Epithelial cell of proximal tubule (primary cell): Measurements from ENCODE around the gene PPARA. TPM values are rescaled to one million over a fixed set of nuclear protein-coding genes. Genes with fewer than 3 reads are reported as not detected.

Source experiments
- DNase-seq: peaks from one replicate; pipeline ENCODE4 v3.0.0-alpha.2; 2011; ENCODE audit warnings: low read depth
- H3K4me3 ChIP-seq: 2 replicates; pipeline ENCODE4 v1.5.1; 2011; ENCODE audit warnings: low read depth, mild to moderate bottlenecking, low read length
- total RNA-seq: library from RNA; depleted of rRNA; stranded (reverse); fragments of >200 nt; gene quantifications from 2 replicates; pipeline ENCODE4 v1.2.3, GENCODE V29; 2015
- TF ChIP-seq, protein P1 (sequence below): conservative IDR thresholded peaks from 2 replicates; pipeline ENCODE4 v1.5.1; 2012; ENCODE audit warnings: low read depth, mild to moderate bottlenecking, low read length

Gene PPARA
- total RNA-seq, 1 donor from 2014 or later, result 18.5 TPM

DNA sequence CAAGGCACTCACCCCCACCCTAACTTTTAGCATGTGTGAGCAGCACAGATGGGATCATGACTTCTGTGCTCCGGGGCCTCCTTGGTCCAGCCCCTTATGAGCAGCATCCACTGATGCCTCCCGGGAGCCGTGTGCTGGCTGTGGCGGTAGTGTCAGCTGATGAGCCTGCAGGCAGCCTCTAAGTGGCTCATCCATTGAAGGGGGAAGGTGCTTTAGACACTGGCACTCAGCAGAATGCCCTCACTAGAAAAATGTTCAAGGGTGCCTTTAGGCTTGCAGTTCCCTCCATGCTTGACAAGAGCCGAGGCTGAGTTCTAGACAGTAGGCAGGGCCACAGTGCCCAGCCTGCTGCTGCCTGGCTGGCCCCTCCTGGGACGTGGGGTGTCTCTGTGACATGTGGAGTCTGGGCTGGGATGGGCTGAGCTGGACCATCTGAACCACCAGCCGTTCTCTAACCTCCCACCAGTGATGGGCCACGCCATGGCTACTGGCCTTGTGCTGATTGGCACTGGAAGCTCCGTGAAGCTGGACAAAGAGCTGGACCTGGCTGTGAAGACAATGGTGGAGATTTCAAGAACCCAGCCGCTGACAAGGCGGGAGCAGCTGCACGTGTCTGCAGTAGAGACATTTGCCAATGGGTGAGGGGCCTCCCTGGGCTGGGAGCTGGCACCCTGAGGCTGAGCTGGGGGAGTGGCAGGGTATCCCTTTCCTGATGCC lies 123.3 kb downstream of the PPARA start:
- no peak overlapping the region for H3K4me3 ChIP-seq
- TF ChIP-seq, protein P1, sequence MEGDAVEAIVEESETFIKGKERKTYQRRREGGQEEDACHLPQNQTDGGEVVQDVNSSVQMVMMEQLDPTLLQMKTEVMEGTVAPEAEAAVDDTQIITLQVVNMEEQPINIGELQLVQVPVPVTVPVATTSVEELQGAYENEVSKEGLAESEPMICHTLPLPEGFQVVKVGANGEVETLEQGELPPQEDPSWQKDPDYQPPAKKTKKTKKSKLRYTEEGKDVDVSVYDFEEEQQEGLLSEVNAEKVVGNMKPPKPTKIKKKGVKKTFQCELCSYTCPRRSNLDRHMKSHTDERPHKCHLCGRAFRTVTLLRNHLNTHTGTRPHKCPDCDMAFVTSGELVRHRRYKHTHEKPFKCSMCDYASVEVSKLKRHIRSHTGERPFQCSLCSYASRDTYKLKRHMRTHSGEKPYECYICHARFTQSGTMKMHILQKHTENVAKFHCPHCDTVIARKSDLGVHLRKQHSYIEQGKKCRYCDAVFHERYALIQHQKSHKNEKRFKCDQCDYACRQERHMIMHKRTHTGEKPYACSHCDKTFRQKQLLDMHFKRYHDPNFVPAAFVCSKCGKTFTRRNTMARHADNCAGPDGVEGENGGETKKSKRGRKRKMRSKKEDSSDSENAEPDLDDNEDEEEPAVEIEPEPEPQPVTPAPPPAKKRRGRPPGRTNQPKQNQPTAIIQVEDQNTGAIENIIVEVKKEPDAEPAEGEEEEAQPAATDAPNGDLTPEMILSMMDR, result no peak
- DNase-seq, result no peak

DNA sequence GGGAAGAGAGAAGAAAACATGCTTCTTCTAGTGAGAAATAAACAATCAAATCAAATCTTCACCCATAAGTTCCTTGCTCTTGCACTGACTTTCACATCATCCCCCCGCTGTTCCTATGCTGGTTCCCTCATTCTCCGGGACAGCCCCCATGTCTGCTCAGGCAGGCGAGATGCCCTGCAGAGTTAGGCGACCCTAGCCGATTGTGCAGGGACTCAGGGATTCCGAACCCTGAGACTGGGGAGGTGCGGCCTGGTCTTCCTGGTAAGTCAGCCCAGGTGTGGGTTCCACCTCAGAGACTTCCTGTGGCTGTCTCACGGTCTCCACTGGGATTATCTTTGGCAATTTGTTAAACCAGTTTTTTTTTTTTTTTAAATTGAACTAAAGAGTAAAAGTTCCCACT lies 124.1 kb downstream of the PPARA start:
- no peak overlapping the region for H3K4me3 ChIP-seq
- no peak for DNase-seq
- TF ChIP-seq, protein P1, result no peak

DNA sequence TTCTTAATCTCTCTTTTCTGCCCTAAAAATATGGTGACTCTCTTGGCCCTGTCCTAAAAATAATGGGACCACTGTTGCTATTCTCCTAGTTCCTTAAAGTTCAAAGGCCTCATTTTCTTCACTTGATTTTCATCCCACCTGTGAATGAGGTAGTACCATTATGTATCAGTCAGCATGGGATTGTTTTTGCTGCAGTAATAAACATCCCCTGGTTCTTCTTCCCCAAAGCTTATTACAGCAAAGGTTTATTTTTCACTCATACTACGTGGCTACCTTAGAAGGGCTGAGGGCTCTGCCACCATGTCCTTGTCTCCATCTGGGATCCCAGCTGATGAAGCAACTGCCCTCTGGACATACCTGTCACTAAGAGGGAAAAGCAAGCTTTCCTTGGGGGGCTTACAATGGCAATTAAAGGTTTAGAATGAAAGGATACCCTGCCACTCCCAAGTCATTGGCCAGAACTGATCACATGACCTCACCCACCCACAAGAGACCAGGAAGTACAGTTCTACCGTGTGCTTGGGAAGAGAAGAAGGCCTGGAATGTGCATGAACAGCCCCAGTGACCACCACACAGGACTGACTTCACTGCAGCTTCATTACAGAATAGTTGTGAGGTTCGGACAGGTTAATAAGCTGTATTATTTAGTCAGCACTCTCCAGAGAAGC lies 125.3 kb downstream of the PPARA start:
- DNase-seq, result no peak
- TF ChIP-seq, protein P1, result no peak
- H3K4me3 ChIP-seq, result no peak overlapping the region

DNA sequence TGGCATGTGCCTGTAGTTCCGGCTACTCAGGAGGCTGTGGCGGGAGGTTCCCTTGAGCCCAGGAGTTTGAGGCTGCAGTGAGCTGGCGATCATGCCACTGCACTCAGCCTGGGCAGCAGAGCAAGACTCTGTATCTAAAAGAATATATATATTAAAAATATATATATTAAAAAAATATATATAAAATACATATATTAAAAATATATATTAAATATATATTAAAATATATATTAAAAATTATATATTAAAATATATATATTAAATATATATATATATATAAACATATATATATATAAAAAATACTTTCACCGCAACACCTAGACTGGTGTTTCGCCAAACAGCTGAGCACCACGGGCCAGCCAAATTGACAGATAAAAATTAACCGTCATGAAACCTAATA lies 126.2 kb downstream of the PPARA start:
- H3K4me3 ChIP-seq, result no peak overlapping the region
- DNase-seq, result no peak
- TF ChIP-seq, protein P1, result no peak

DNA sequence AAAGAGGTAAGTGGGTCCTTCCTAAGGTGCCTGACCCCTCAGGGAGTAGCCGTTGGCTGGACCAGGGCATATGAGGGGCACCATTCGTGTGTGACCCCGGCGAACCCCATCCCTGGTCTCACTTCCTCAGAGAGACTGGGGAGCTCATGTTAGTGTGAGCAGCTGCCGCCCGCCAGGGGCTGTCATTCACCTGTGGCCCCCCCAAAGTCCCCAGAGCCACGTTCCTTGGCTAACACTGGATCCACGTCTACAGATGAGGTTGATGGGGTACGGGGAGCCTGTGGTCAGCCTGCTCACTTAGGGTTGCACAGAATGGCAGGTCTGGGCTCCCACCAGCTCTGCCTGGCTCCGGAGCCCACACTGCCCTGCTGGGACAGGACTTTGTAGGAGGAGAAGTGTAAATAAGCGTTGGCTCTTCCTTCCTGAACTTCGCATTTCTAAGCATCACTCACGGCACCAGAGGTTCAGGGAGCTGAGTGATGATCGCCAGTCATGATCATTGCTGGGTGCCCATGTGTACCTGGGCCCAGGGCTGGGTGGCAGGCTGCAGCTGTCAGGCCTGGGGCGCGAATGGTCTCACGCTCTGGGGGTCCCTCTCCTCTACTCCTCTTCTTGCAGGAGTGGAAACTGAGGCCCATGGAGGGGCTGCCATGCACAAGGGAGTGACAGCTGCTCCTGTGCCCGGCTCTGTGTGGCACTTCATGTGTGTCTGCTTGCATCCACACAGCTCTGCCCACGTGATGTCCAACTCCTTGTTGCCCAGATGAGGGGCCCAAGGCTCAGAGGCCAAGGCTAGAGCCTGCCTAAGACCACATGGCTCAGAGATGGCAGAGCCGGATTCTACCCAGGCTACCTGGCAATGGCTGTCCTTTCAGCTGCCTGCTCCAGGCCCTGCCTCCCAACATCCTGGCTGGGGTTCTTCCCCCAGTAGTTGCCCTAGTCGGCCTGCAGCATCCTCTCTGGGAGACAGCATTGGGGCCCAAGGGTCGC lies 128.6 kb downstream of the PPARA start:
- H3K4me3 ChIP-seq, result no peak overlapping the region
- TF ChIP-seq, protein P1, result no peak
- no peak for DNase-seq

DNA sequence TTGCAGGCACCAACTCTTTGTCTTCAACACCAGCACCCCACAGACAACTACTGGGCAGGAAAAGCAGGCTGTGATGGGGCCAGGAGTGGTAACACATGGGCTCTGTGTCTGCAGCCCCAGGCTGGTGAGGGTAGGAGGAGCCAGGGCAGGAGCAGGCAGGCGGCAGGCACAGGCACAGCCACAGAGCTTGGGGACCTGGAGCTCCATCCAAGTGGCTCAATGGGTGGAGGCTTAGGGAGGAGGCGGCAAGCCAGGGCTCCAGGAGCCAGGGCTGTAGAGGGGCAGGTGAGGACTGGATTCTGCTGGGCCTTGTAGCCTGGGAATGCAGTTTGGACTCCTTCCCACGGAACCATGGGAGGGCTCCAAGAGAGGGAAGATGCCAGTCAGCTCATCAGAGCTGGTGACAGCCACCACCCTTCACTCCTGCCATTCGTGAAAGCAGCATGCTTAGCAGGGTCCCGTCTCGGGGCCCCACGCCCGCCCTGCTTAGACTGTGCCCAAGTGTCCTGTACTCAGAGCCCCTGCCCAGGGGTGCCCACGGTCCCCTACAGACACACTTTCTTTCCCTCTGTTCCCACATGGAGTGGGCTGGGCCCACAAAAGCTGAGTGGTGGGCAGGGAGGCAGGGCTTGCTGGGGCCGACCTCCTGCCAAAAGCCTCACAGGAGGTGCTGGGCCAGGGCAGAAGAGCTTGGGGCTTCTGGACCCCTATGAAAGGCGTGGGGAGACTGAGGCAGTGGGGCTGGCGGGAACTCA lies 129.9 kb downstream of the PPARA start:
- TF ChIP-seq, protein P1, result no peak
- H3K4me3 ChIP-seq, result no peak overlapping the region
- DNase-seq, result no peak
